ENCODE data around the gene ENOX2. TPM values are rescaled to one million over a fixed set of nuclear protein-coding genes. Genes with fewer than 3 reads are reported as not detected.

The ENOX2 gene
- total and polyA plus RNA-seq, 2 donors (not counting 1 experiment from before 2014, with no cell fraction given), result 5.1 to 18.8 TPM

DNA sequence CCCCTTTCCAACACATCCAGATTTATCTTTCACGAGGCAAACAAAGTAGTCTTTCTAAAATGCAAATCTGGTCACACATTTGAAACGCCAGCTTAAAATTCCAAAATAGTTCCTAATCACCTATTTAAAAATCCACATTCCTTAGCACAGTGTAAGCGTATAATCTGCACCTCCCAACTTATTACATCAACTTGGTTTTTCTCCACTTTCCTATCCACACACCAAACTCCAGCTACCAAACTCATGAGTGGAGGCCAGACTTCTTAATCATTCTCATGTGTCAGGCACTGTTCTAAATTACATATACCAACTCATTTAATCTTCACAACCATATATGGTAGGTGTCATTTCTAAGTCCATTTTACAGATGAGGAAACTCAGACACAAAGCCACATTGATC is 33.8 kb downstream of the ENOX2 start:
- Mint-ChIP-seq H3K27me3 (no peaks in the 10 kb centered on the region), H3K4me1 (no peaks in the 10 kb centered on the region), H3K9me3 (ENCODE audit: insufficient read depth) (no peaks in the 10 kb centered on the region), H3K4me3 (no peak overlapping the region), H3K27ac (no peak overlapping the region)
- H3K27me3 ChIP-seq (replicated peaks in 1 of 4; ENCODE audit: control extremely low read depth in 1 of 4, control insufficient read depth in 3 of 4, insufficient read depth in 4 of 4, low read length in 3 of 4), result no peaks in the 10 kb centered on the region
- H4K20me1 ChIP-seq (ENCODE audit: control insufficient read depth, insufficient read depth, low read length, poor library complexity, severe bottlenecking), result no peaks in the 10 kb centered on the region
- no peak for TF ChIP-seq EZH2 (IDR thresholded peaks at IDR 0.05; ENCODE audit: borderline replicate concordance, insufficient read depth, low read depth, low read length, poor library complexity, severe bottlenecking)
- TF ChIP-seq, protein P1, sequence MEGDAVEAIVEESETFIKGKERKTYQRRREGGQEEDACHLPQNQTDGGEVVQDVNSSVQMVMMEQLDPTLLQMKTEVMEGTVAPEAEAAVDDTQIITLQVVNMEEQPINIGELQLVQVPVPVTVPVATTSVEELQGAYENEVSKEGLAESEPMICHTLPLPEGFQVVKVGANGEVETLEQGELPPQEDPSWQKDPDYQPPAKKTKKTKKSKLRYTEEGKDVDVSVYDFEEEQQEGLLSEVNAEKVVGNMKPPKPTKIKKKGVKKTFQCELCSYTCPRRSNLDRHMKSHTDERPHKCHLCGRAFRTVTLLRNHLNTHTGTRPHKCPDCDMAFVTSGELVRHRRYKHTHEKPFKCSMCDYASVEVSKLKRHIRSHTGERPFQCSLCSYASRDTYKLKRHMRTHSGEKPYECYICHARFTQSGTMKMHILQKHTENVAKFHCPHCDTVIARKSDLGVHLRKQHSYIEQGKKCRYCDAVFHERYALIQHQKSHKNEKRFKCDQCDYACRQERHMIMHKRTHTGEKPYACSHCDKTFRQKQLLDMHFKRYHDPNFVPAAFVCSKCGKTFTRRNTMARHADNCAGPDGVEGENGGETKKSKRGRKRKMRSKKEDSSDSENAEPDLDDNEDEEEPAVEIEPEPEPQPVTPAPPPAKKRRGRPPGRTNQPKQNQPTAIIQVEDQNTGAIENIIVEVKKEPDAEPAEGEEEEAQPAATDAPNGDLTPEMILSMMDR (IDR thresholded peaks at IDR 0.05), result no peak
- no peaks in the 10 kb centered on the region for H3K9me3 ChIP-seq (ENCODE audit: control extremely low read depth in 1 of 3, control insufficient read depth in 2 of 3, insufficient read depth in 1 of 3, low read length in 2 of 3)
- intact Hi-C loops (cut with micrococcal nuclease), result no loop called here
- no peaks in the 10 kb centered on the region for H3K36me3 ChIP-seq (replicated peaks in 1 of 2; ENCODE audit: control extremely low read depth in 1 of 2, control insufficient read depth in 1 of 2, extremely low read depth in 1 of 2, insufficient read depth in 2 of 2, low read length in 1 of 2)
- H3K27ac ChIP-seq (ENCODE audit: low read length in 2 of 2), result no peak overlapping the region
- H3K4me1 ChIP-seq (ENCODE audit: control insufficient read depth in 2 of 2, insufficient read depth in 2 of 2, low read length in 2 of 2), result no peaks in the 10 kb centered on the region
- H3K9ac ChIP-seq (ENCODE audit: low read length), result no peak overlapping the region
- H3K4me3 ChIP-seq (ENCODE audit: control extremely low read depth in 1 of 5, extremely low read depth in 1 of 5, insufficient read depth in 1 of 5, low read depth in 2 of 5, low read length in 4 of 5), result no peak overlapping the region
- DNase-seq, result no peak
- ChIA-PET CTCF (no interaction called here), POLR2A (no interaction called here)
- no peak for ATAC-seq (ENCODE audit: low read depth)
- H3K4me2 ChIP-seq (replicated peaks; ENCODE audit: low read depth, low read length, poor library complexity, severe bottlenecking), result no peak overlapping the region
- WGBS (ENCODE audit: insufficient coverage), result 92% methylated on average over 3 of the region's 3 CpGs
- no peak overlapping the region for H2AFZ ChIP-seq (ENCODE audit: insufficient read depth, low read depth, low read length, poor library complexity, severe bottlenecking)
- H3K79me2 ChIP-seq (ENCODE audit: control insufficient read depth, insufficient read depth, low read length), result peaks cover under 1% of the 10 kb centered on the region

DNA sequence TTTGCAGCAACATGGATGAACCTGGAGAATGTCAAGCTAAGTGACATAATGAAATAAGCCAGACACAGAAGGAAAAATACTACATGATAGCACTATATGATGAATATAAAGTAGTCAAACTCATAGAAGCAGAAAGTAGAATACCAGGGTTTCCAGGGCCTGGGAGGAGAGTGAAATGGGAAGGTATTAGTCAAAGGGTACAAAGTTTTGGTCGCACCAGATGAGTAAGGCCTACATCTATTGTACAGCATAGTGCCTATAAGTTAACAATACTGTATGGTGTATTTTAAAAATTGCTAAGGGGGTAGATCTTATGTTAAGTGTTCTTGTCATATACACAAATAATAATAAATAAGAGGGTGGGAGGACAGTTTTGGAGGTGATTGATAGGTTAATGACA is 41.5 kb downstream of the ENOX2 start:
- no CpG with 5 or more reads among the region's 1 CpG for WGBS (ENCODE audit: insufficient coverage)
- intact Hi-C loops (cut with micrococcal nuclease), result no loop called here
- Histone ChIP-seq H3K27me3 (replicated peaks in 1 of 4; ENCODE audit: control extremely low read depth in 1 of 4, control insufficient read depth in 3 of 4, insufficient read depth in 4 of 4, low read length in 3 of 4) (no peaks in the 10 kb centered on the region), H3K4me3 (ENCODE audit: control extremely low read depth in 1 of 5, extremely low read depth in 1 of 5, insufficient read depth in 1 of 5, low read depth in 2 of 5, low read length in 4 of 5) (no peak overlapping the region), H3K4me2 (replicated peaks; ENCODE audit: low read depth, low read length, poor library complexity, severe bottlenecking) (no peak overlapping the region), H3K4me1 (ENCODE audit: control insufficient read depth in 2 of 2, insufficient read depth in 2 of 2, low read length in 2 of 2) (no peaks in the 10 kb centered on the region), H3K36me3 (replicated peaks in 1 of 2; ENCODE audit: control extremely low read depth in 1 of 2, control insufficient read depth in 1 of 2, extremely low read depth in 1 of 2, insufficient read depth in 2 of 2, low read length in 1 of 2) (no peaks in the 10 kb centered on the region), H4K20me1 (ENCODE audit: control insufficient read depth, insufficient read depth, low read length, poor library complexity, severe bottlenecking) (no peaks in the 10 kb centered on the region), H2AFZ (ENCODE audit: insufficient read depth, low read depth, low read length, poor library complexity, severe bottlenecking) (no peak overlapping the region), H3K9me3 (ENCODE audit: control extremely low read depth in 1 of 3, control insufficient read depth in 2 of 3, insufficient read depth in 1 of 3, low read length in 2 of 3) (no peaks in the 10 kb centered on the region), H3K9ac (ENCODE audit: low read length) (no peak overlapping the region), H3K79me2 (ENCODE audit: control insufficient read depth, insufficient read depth, low read length) (no peaks in the 10 kb centered on the region), H3K27ac (ENCODE audit: low read length in 2 of 2) (no peak overlapping the region)
- no peaks in the 10 kb centered on the region for H3K27me3 Mint-ChIP-seq
- CTCF ChIA-PET, result no interaction called here
- no peak overlapping the region for H3K4me3 Mint-ChIP-seq
- ATAC-seq (ENCODE audit: low read depth) (no peak), DNase-seq (no peak)
- H3K9me3 Mint-ChIP-seq (ENCODE audit: insufficient read depth), result no peaks in the 10 kb centered on the region
- TF ChIP-seq EZH2 (IDR thresholded peaks at IDR 0.05; ENCODE audit: borderline replicate concordance, insufficient read depth, low read depth, low read length, poor library complexity, severe bottlenecking), result no peak
- TF ChIP-seq, protein P1 (IDR thresholded peaks at IDR 0.05), result no peak
- peaks cover 2% of the 10 kb centered on the region for H3K4me1 Mint-ChIP-seq
- POLR2A ChIA-PET, result no interaction called here
- H3K27ac Mint-ChIP-seq, result no peak overlapping the region
